ENCODE measurements around the gene DPYD.

GRCh38 chr1:97942161-97943123, 21.6 kb upstream of the DPYD start:
- TF ChIP-seq CTCF (IDR thresholded peaks at IDR 0.05) (no peak), EP300 (IDR thresholded peaks at IDR 0.05) (no peak), POLR2A (IDR thresholded peaks at IDR 0.05) (no peak)

All from ovary (tissue), 3 donors.